Measurements from ENCODE around the gene PCDHA2. TPM values are rescaled to one million over a fixed set of nuclear protein-coding genes. Genes with fewer than 3 reads are reported as not detected.
"Not testable (repeated sequence)": the region's sequence is repeated elsewhere in the genome, so short reads cannot be mapped to it uniquely, and the experiment has no call there.

Gene PCDHA2
- total RNA-seq, 6 experiments from 2014 or later, result 0.13 TPM; not detected in 5

- DNase-seq, result no peak
- no peak overlapping the region for H3K27ac Mint-ChIP-seq
These were observed 2.1 kb downstream of the PCDHA2 start for GRCh38 chr5:140796718-140797095.

GRCh38 chr5:140800816-140801493, 6.3 kb downstream of the PCDHA2 start, which contains the start of gene PCDHA3:
Gene PCDHA3 (plus strand): TSS chr5:140801057.
- Mint-ChIP-seq H3K36me3 (ENCODE audit: low read depth) (0 out of 2 replicates have a peak, but pooled peaks cover 6% of the 10 kb centered on the region), H3K27me3 (ENCODE audit: insufficient read depth) (no peaks in the 10 kb centered on the region; the same call in 1 of the 2 replicates), H3K27ac (no peak within 1 kb of the TSS), H3K9me3 (peaks cover 28% of the 10 kb centered on the region), H3K4me1 (ENCODE audit: low read depth) (no peaks in the 10 kb centered on the region), H3K4me3 (peak within 1 kb of the TSS; percentile 70)
- DNase-seq, result no peak
- peak; percentile 63 for TF ChIP-seq CTCF (IDR thresholded peaks at IDR 0.05)

More at GRCh38 chr5:140796718-140797095, 2.1 kb downstream of the PCDHA2 start:
- Mint-ChIP-seq H3K9me3 (peaks cover 26% of the 10 kb centered on the region), H3K27me3 (ENCODE audit: insufficient read depth) (no peaks in the 10 kb centered on the region), H3K4me1 (ENCODE audit: low read depth) (no peaks in the 10 kb centered on the region), H3K36me3 (ENCODE audit: low read depth) (0 out of 2 replicates have a peak, but pooled peaks cover under 1% of the 10 kb centered on the region), H3K4me3 (no peak overlapping the region)
- TF ChIP-seq CTCF (IDR thresholded peaks at IDR 0.05), result no peak

GRCh38 chr5:140801494-140801841, 6.8 kb downstream of the PCDHA2 start:
- no peaks in the 10 kb centered on the region for H3K4me1 Mint-ChIP-seq (ENCODE audit: low read depth)
- no peak overlapping the region for H3K27ac Mint-ChIP-seq
- TF ChIP-seq CTCF (IDR thresholded peaks at IDR 0.05), result 0 out of 2 replicates have a peak, but pooled peaks have one; percentile 13
- H3K36me3 Mint-ChIP-seq (ENCODE audit: low read depth), result 0 out of 2 replicates have a peak, but pooled peaks cover 6% of the 10 kb centered on the region
- peak overlapping the region; percentile 70 for H3K4me3 Mint-ChIP-seq
- no peaks in the 10 kb centered on the region; the same call in 1 of the 2 replicates for H3K27me3 Mint-ChIP-seq (ENCODE audit: insufficient read depth)
- no peak for DNase-seq
- H3K9me3 Mint-ChIP-seq, result peaks cover 26% of the 10 kb centered on the region

- not testable (repeated sequence) for H3K36me3 Mint-ChIP-seq (ENCODE audit: low read depth); H3K4me1 Mint-ChIP-seq (ENCODE audit: low read depth); H3K27me3 Mint-ChIP-seq (ENCODE audit: insufficient read depth); H3K4me3 Mint-ChIP-seq; H3K27ac Mint-ChIP-seq; DNase-seq
- H3K9me3 Mint-ChIP-seq, result peaks cover 29% of the 10 kb centered on the region
These were observed 7.7 kb downstream of the PCDHA2 start for GRCh38 chr5:140802381-140802780.

GRCh38 chr5:140802781-140803271, 8.2 kb downstream of the PCDHA2 start:
- DNase-seq, result no peak
- Mint-ChIP-seq H3K36me3 (ENCODE audit: low read depth) (0 out of 2 replicates have a peak, but pooled peaks cover 6% of the 10 kb centered on the region), H3K4me3 (no peak overlapping the region), H3K27ac (no peak overlapping the region), H3K27me3 (ENCODE audit: insufficient read depth) (no peaks in the 10 kb centered on the region; the same call in 1 of the 2 replicates), H3K4me1 (ENCODE audit: low read depth) (no peaks in the 10 kb centered on the region), H3K9me3 (peaks cover 32% of the 10 kb centered on the region)
- TF ChIP-seq CTCF (IDR thresholded peaks at IDR 0.05), result no peak
